Stimulated activated CD4-positive, alpha-beta T cell treated with anti-CD3 and anti-CD28 coated beads, Interleukin-12 subunit alpha, Interleukin-12 subunit beta, amount 100 ng/mL, for 4 hours (primary cell): ENCODE data around the gene GNAS.

Experiments
- DNase-seq: peaks from one replicate; pipeline ENCODE4 v3.0.0-alpha.2; 2020

GNAS gene

GRCh38 chr20:58901488-58902402 lies 49.2 kb downstream of the GNAS start:
- DNase-seq, result no peak

- DNase-seq, result no peak
Observed at GRCh38 chr20:58903614-58904013, 51.1 kb downstream of the GNAS start.

- no peak for DNase-seq
Observed at GRCh38 chr20:58905236-58905635, 52.7 kb downstream of the GNAS start.

- no peak for DNase-seq
Observed at GRCh38 chr20:58906111-58906510, 53.6 kb downstream of the GNAS start.

- DNase-seq, result no peak
Observed at GRCh38 chr20:58906894-58907293, 54.4 kb downstream of the GNAS start.

- DNase-seq, result no peak
Observed at GRCh38 chr20:58907320-58908137, 55.0 kb downstream of the GNAS start.

GRCh38 chr20:58908221-58908620 lies 55.7 kb downstream of the GNAS start:
- DNase-seq, result no peak

- DNase-seq, result no peak
Observed at GRCh38 chr20:58908941-58909340, 56.4 kb downstream of the GNAS start.

- no peak for DNase-seq
Observed at GRCh38 chr20:58909585-58909984, 57.1 kb downstream of the GNAS start.

GRCh38 chr20:58910473-58910872 lies 58.0 kb downstream of the GNAS start:
- DNase-seq, result no peak

GRCh38 chr20:58911309-58911708 lies 58.8 kb downstream of the GNAS start:
- DNase-seq, result no peak

- DNase-seq, result no peak
Observed at GRCh38 chr20:58911970-58912369, 59.5 kb downstream of the GNAS start.

- DNase-seq, result no peak
Observed at GRCh38 chr20:58913079-58913478, 60.6 kb downstream of the GNAS start.

GRCh38 chr20:58918621-58919020 lies 66.1 kb downstream of the GNAS start:
- DNase-seq, result no peak

GRCh38 chr20:58921564-58921963 lies 69.0 kb downstream of the GNAS start:
- no peak for DNase-seq

GRCh38 chr20:58922036-58922435 lies 69.5 kb downstream of the GNAS start:
- no peak for DNase-seq

- no peak for DNase-seq
Observed at GRCh38 chr20:58923117-58923712, 70.7 kb downstream of the GNAS start.

- DNase-seq, result no peak
Observed at GRCh38 chr20:58926802-58927489, 74.4 kb downstream of the GNAS start.

GRCh38 chr20:58927490-58928061 lies 75.1 kb downstream of the GNAS start:
- no peak for DNase-seq

- no peak for DNase-seq
Observed at GRCh38 chr20:58930496-58930895, 78.0 kb downstream of the GNAS start.

GRCh38 chr20:58932170-58932569 lies 79.7 kb downstream of the GNAS start:
- no peak for DNase-seq

GRCh38 chr20:58938078-58938477 lies 85.6 kb downstream of the GNAS start:
- no peak for DNase-seq

GRCh38 chr20:58938541-58938940 lies 86.0 kb downstream of the GNAS start:
- DNase-seq, result no peak
